Measurements from ENCODE around the gene SEMA6A.

The SEMA6A gene

GRCh38 chr5:116575326-116576052 lies 866 bp upstream of the SEMA6A start:
- no peak for DNase-seq

GRCh38 chr5:116573702-116574366 lies 789 bp downstream of the SEMA6A start:
- no peak for DNase-seq

- DNase-seq: no peak
Observed at GRCh38 chr5:116573279-116573701, 1.3 kb downstream of the SEMA6A start.

- DNase-seq: no peak
Observed at GRCh38 chr5:116572350-116573278, 2.0 kb downstream of the SEMA6A start.

- DNase-seq: no peak
Observed at GRCh38 chr5:116571568-116572349, 2.9 kb downstream of the SEMA6A start.

GRCh38 chr5:116569999-116570398 lies 4.6 kb downstream of the SEMA6A start:
- no peak for DNase-seq

- DNase-seq: no peak
Observed at GRCh38 chr5:116567106-116567505, 7.5 kb downstream of the SEMA6A start.

GRCh38 chr5:116566251-116566650 lies 8.4 kb downstream of the SEMA6A start:
- DNase-seq: no peak

GRCh38 chr5:116564756-116565490 lies 9.7 kb downstream of the SEMA6A start:
- no peak for DNase-seq

GRCh38 chr5:116564312-116564711 lies 10.3 kb downstream of the SEMA6A start:
- DNase-seq: no peak

- no peak for DNase-seq
Observed at GRCh38 chr5:116563736-116564308, 10.8 kb downstream of the SEMA6A start.

GRCh38 chr5:116562669-116563068 lies 12.0 kb downstream of the SEMA6A start:
- no peak for DNase-seq

GRCh38 chr5:116561658-116562057 lies 13.0 kb downstream of the SEMA6A start:
- DNase-seq: no peak

- DNase-seq: no peak
Observed at GRCh38 chr5:116559673-116560164, 14.9 kb downstream of the SEMA6A start.

- DNase-seq: no peak
Observed at GRCh38 chr5:116559239-116559638, 15.4 kb downstream of the SEMA6A start.

GRCh38 chr5:116557669-116558271 lies 16.9 kb downstream of the SEMA6A start:
- DNase-seq: no peak

- DNase-seq: no peak
Observed at GRCh38 chr5:116554764-116555163, 19.9 kb downstream of the SEMA6A start.

- no peak for DNase-seq
Observed at GRCh38 chr5:116553366-116553765, 21.3 kb downstream of the SEMA6A start.

- DNase-seq: no peak
Observed at GRCh38 chr5:116550082-116550481, 24.5 kb downstream of the SEMA6A start.

- no peak for DNase-seq
Observed at GRCh38 chr5:116546743-116547124, 27.9 kb downstream of the SEMA6A start.

Measured in effector CD4-positive, alpha-beta T cell (primary cell).